ENCODE data around the gene CLSTN2.

Gene CLSTN2

DNA sequence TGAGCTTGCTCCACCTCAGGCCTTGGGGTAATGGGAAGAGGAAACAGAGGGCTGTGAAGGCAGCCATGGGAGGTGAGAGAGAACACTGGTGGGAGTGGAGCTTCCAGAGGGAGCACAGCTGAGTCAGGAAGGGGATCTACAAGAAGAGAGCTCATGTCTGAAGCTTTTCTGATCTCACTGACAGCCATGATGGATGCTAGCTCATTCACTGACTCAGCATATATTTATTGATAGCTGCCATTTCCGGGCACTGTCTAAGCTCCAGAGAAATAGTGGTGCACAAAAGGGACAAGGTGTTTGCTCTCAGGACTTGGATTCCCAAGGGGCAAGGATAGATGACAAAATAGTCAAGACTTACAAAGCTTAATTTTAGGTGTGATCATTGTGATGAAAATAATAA lies 218.8 kb downstream of the CLSTN2 start:
- no peak for DNase-seq

GRCh38 chr3:140157161-140157560 lies 222.2 kb downstream of the CLSTN2 start:
- no peak for DNase-seq

GRCh38 chr3:140159646-140160045 lies 224.7 kb downstream of the CLSTN2 start:
- no peak for DNase-seq

DNA sequence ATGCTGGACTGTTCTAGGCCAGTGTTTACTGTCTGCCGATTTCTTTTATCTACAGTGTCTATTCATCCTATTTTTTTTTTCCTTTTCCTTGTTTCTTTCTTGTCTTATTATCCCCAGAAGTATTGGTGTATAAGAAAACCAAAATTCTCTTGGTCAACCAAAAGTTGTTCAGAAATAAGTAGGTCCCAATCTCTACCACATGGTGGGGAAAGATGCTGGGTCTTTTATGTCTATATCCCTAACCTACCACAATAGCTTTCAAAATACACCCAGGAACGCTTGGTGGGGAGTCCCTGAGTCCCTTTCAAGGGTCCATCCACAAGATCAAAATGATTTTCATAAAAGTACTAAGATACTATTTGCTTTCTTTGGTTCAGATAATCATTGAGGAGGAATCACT lies 225.6 kb downstream of the CLSTN2 start:
- no peak for DNase-seq

DNA sequence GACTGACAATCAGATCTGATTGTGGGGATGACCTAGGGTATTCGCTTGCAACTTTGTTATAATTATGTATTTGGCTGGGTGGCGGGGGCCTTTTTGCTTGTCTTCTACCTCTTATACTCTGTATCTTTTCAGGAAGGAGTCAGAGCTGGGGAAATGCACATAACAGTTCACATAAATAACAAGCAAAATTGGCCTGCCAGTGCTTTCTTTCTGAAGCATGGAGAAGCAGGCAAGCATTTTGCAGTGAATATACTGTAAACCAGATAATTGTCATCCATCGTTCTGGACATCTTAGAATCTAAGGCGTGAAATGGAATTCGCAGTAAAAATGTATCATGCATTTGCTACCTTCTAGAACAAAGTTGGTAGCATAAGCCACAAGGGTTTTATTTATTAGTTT lies 227.6 kb downstream of the CLSTN2 start:
- DNase-seq = no peak

GRCh38 chr3:140163159-140163763 lies 228.3 kb downstream of the CLSTN2 start:
- no peak for DNase-seq

DNA sequence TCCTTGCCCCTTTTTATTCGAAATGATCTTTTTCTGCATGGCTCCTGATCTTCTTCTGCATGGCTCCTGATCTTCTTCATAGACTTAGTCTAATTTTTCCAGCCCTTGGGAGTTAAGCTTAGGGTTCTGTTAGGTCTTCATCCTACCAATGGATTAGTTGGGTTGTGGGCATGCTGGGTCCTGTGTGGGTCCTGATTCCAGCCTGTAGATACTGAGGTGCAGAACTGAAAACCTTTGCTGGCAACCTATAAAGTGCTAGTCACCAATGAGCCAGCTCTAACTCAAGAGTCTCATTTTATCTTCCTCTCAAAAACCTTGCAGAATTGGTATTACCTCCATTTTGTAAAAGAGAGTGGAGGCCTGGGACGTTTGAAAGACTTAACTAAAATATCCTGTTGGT lies 229.2 kb downstream of the CLSTN2 start:
- DNase-seq = no peak

DNA sequence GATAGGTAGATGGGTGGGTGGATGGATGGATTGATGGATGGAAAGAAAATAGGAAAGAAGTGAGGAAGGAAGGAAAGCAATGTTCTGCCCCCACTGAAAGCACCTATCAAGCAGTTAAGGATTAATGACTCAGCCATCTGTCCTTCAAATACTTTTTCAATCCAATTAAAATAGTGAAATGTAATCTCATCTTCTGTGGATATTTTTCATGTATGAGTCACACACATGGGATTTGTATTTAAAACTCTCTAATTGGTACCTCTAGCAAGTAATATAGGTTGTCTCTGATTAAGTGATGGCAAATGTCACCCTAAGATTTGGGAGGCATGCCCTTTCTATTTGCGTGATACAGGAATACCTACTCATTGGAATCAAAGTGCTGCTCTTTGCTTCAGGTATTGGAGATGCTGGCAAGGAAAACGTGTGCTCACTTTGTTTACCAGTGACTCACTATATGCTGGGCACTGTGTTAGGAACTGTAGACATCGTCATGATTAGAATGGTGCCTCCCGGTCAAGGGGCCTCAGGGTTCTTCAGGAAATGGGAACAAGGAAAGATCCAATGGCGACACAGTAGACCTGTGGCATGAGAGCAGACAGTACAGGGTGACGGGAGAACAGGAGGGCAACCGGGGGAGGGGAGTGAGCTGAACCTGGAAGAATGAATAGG lies 230.1 kb downstream of the CLSTN2 start:
- DNase-seq = no peak

- no peak for DNase-seq
These were observed 230.8 kb downstream of the CLSTN2 start for GRCh38 chr3:140165781-140166180.

GRCh38 chr3:140166861-140167599 lies 232.0 kb downstream of the CLSTN2 start:
- no peak for DNase-seq

GRCh38 chr3:140167600-140168281 lies 232.8 kb downstream of the CLSTN2 start:
- DNase-seq = no peak

DNA sequence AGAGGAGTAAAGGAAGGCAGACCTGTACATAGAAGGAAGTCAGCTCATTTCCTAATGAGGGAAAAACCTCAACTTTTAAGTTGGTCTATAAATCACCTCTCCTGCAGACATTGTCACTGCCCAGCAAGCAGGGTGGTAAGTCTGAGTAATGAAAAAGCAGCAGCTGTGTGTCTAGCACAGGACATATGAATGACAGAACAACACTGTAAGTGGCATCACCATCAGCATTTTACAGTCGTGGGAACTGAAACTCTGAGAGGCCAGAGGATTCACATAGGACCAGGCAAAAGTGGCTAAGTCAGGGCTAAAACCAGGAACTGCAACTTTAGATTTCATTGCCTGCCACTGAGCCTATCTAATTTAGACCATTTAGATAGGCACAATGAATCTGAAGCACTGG lies 235.6 kb downstream of the CLSTN2 start:
- DNase-seq = no peak

GRCh38 chr3:140176526-140176925 lies 241.5 kb downstream of the CLSTN2 start:
- DNase-seq = no peak

- no peak for DNase-seq
These were observed 243.0 kb downstream of the CLSTN2 start for GRCh38 chr3:140177943-140178342.

DNA sequence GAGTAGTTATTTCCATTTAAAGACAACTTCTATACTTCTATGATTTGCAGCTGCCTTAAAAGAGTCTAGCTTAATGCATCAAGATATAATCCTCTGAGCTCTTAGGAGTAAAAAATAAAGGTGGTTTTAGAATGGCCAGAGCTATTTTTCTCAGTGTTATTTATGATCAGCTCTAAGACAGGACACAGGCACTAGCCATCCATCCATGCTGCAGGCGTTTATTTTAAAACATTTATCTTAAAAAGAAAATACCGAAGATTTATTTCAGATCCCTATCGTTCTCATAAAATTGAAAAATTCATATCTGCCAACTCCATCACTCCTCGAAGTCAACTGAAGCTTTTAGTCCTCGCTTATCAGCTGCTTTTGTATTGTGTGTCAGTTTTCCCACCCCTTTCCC lies 243.5 kb downstream of the CLSTN2 start:
- no peak for DNase-seq

DNA sequence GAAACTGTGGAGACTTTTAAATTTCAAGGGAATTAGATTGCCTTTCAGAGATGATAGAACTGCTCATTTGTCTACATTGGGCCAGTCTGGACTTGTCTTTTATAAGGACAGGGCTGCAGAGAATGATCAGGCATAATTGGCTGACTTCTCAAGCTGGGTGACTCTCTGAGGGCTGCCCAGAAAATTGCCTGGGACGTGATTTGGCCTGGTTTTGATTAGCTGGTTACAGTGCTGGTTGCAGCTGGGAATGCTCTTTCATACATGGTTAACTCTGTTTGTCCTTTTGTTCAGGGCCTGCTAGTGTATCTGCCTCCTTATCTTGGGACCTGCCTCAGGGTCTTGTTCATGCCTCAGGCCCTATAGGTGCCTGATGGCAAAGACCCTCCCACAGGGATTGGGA lies 245.6 kb downstream of the CLSTN2 start:
- DNase-seq = no peak

GRCh38 chr3:140185375-140185774 lies 250.4 kb downstream of the CLSTN2 start:
- no peak for DNase-seq

GRCh38 chr3:140186421-140186920 lies 251.5 kb downstream of the CLSTN2 start:
- DNase-seq = no peak

DNA sequence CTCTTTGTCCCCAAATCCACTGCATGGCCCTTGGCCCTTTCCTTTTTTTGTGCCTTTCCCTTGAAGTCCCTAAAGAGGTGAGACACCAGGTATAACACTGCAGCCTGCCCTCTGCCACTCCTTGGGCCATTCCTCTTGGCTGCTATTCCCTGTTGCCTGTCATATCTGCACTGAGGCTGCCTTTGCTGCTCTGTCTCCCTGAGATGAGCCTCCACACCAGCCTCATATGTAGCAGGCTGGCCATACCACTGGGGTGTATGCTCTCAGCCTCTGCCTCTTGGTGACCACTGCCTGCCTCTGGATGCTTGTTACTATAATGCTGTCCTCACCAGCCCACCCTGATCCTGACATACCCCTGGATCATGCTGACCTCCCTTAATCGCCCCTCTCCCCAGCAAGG lies 252.0 kb downstream of the CLSTN2 start:
- DNase-seq = no peak

DNA sequence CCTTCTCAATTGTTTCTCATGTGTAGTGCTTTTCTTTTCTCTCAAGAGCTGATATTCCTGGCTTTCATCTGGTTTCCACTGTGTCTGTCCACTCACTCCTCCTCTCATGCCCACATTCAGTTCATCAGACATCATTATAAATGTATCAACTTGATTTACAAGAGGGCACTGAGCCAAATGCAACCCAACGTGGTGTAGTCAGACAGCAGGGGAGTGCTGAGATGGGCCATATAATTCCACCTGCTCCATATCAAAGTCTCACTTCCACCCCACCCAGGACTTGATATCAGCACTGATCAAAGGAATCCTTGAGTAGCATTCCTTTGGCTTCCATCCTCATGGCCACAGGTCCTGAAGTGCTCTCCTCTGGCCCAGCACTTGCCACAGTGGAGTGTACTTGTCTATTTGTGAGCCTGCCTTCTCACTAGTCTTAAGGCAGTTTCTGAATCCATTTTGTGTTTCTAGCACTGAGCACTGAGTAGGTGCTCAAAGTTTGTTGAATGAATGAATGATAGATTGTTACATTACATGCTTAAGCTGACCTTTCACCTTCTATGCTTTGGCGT lies 252.8 kb downstream of the CLSTN2 start:
- DNase-seq = no peak

DNA sequence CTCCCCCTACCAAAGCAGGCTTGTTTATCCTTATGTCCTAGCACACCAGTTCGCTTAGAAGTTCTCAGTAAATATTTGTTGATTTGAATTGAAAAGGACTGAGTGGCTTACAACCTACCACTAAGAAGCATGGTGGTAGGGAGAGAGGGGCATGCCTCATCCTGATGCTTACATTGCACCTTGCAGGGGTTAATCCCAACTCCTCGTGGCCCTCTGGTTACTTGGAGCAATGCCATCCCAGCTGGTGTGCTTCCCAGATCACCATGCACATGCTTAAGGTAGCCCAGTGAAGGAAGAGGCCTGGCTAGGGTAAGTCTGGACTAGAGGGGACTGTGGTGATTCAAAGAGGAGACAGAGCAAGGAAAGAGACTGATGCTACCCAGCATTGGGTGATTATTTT lies 253.3 kb downstream of the CLSTN2 start:
- no peak for DNase-seq

DNA sequence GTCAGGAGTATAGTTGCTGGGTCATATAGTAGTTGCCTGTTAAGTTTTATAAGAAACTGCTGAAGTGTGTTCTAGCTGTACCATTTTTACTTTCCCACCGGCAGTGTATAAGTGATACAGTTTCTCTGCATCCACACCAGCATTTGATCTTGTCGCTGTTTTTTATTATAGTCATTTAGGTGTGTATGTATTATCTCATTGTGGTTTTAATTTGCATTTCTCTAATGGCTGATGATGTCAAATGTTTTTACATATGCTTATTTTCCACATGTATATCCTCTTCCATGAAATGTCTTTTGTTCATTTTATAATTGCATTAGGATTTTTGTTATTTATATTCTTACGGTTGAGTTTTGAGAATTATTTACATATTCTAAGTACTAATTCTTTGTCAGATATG lies 254.3 kb downstream of the CLSTN2 start:
- no peak for DNase-seq

- no peak for DNase-seq
These were observed 255.0 kb downstream of the CLSTN2 start for GRCh38 chr3:140189976-140190375.

Data from cerebellar nuclear complex (tissue), 1 donor.